Activated CD8-positive, alpha-beta T cell treated with anti-CD3 and anti-CD28 coated beads, Interleukin-2, amount 10 ng/mL, durations not matched to agents 7 days and 5 days (primary cell): ENCODE measurements around the gene ZNF723. TPM values are rescaled to one million over a fixed set of nuclear protein-coding genes. Genes with fewer than 3 reads are reported as not detected.

Experiments used
- ATAC-seq: fragments of 150-1000 bp; cut with Tn5 transposase; one replicate; pipeline ENCODE4 v1.10.0; 2021; ENCODE audit warnings: moderate library complexity
- CTCF ChIA-PET: fragments of 350-600 bp; sonication (Branson Sonifier 250); formaldehyde crosslinking; loops from one replicate; lab custom pipeline; 2021; ENCODE audit warnings: antibody characterized with exemption; lab: Charles Lee
- POLR2A ChIA-PET: fragments of 350-600 bp; sonication (Branson Sonifier 250); formaldehyde crosslinking; loops from one replicate; lab custom pipeline; 2021; ENCODE audit warnings: antibody characterized with exemption; lab: Charles Lee
- DNase-seq: peaks from one replicate; pipeline ENCODE4 v3.0.0-alpha.2; 2020
- H3K27ac Mint-ChIP-seq: one replicate; pipeline ENCODE4 v1.8.0; 2021; ENCODE audit warnings: mild to moderate bottlenecking, mixed read lengths
- H3K27me3 Mint-ChIP-seq: one replicate; pipeline ENCODE4 v1.8.0; 2021; ENCODE audit warnings: low read depth, mixed read lengths
- H3K36me3 Mint-ChIP-seq: one replicate; pipeline ENCODE4 v1.8.0; 2021; ENCODE audit warnings: low read depth, mixed read lengths
- H3K4me1 Mint-ChIP-seq: one replicate; pipeline ENCODE4 v1.8.0; 2021; ENCODE audit warnings: low read depth, mixed read lengths
- H3K4me3 Mint-ChIP-seq: one replicate; pipeline ENCODE4 v1.8.0; 2021; ENCODE audit warnings: mild to moderate bottlenecking, mixed read lengths
- H3K9me3 Mint-ChIP-seq: one replicate; pipeline ENCODE4 v1.8.0; 2022; ENCODE audit warnings: mixed read lengths; ENCODE audit not compliant: insufficient read depth
- total RNA-seq, 2 experiments: library from RNA; stranded (reverse); gene quantifications; one replicate each; pipeline ENCODE4 v1.2.3, GENCODE V29; 2021

ZNF723 gene
- total RNA-seq, 2 experiments from 2014 or later: not detected

- ChIA-PET POLR2A (no interaction called here), CTCF (no interaction called here)
- no peak for DNase-seq
- H3K27ac Mint-ChIP-seq: no peak overlapping the region
- ATAC-seq: no peak
- peaks cover 33% of the 10 kb centered on the region for H3K9me3 Mint-ChIP-seq
- no peaks in the 10 kb centered on the region for H3K4me1 Mint-ChIP-seq
- no peaks in the 10 kb centered on the region for H3K27me3 Mint-ChIP-seq
- H3K36me3 Mint-ChIP-seq: peaks cover 2% of the 10 kb centered on the region
- H3K4me3 Mint-ChIP-seq: no peak overlapping the region
Observed at GRCh38 chr19:22901431-22902130, 69.5 kb downstream of the ZNF723 start.

Other genes starting within 250 kb of the ZNF723 start
- 1 to 10 TPM; 2.1 to 2.2 TPM for gene ZNF492, start 198.0 kb upstream of the ZNF723 start, total RNA-seq
- not detected for gene ZNF99, start 48.1 kb upstream of the ZNF723 start, total RNA-seq
- gene ZNF728, start 170.9 kb downstream of the ZNF723 start, total RNA-seq: not detected